Choroid plexus epithelial cell (primary cell): ENCODE results near the gene RALGAPA2.

Source experiments
- DNase-seq: peaks from one replicate; pipeline ENCODE4 v3.0.0-alpha.2; 2010; ENCODE audit warnings: low read depth
- H3K4me3 ChIP-seq: 2 replicates; pipeline ENCODE4 v1.5.1; 2011; ENCODE audit warnings: low read depth, mild to moderate bottlenecking, control low read depth, low read length, moderate library complexity
- TF ChIP-seq, protein P1 (sequence below): conservative IDR thresholded peaks from 2 replicates; pipeline ENCODE4 v1.5.1; 2011; ENCODE audit warnings: low read depth, mild to moderate bottlenecking, control low read depth, inconsistent platforms, low read length, moderate library complexity

The RALGAPA2 gene

DNA sequence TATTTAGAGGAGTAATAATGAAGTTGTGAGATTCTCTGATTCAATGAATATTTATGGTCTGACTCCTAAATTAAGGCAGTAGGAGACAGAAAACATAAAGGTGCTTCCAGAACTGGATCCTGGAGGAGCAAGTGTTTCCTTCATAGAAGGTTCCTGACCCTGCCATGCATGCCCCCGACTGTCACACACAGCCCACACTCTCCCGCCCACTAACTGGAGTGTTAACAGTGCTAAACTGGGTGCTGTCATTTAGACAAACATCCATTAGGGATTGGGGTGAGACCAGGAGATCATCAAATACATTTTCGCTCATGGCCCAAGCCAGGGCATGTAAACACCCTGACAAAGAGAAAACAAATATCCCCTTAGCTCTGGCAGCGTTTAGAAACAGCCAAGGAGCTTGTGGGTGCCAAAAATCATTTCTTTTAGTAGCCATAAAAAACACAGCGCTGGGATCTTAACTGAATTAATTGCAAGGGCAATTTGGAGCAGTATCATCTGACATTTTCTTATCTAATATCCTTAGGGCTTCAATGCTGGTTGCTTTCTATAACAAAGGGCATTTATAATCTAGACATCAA, 297.7 kb downstream of the RALGAPA2 start:
- TF ChIP-seq, protein P1, sequence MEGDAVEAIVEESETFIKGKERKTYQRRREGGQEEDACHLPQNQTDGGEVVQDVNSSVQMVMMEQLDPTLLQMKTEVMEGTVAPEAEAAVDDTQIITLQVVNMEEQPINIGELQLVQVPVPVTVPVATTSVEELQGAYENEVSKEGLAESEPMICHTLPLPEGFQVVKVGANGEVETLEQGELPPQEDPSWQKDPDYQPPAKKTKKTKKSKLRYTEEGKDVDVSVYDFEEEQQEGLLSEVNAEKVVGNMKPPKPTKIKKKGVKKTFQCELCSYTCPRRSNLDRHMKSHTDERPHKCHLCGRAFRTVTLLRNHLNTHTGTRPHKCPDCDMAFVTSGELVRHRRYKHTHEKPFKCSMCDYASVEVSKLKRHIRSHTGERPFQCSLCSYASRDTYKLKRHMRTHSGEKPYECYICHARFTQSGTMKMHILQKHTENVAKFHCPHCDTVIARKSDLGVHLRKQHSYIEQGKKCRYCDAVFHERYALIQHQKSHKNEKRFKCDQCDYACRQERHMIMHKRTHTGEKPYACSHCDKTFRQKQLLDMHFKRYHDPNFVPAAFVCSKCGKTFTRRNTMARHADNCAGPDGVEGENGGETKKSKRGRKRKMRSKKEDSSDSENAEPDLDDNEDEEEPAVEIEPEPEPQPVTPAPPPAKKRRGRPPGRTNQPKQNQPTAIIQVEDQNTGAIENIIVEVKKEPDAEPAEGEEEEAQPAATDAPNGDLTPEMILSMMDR = no peak
- H3K4me3 ChIP-seq = no peak overlapping the region
- no peak for DNase-seq

DNA sequence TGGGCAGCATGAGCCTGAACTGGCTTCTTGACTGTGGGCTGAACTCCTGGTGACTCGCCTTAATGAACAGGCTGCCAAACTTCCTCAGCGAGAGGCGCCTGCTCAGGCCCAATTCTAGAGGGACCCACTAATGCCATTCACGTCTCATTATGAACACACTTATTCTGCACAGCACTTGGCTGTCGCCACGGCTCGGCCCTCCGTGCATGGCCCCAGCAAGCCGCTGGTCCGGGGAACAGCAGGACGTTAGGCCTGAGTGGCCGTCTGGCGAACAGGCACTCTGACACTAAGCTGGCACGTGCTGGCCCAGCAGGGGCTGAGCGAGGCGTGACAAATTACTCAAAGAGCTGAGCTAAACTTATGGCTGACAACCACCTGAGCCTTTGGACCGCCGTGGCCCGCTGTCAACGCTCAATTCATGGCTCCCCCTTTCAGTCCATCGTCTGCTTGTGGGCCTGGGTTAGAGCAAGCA, 298.6 kb downstream of the RALGAPA2 start:
- no peak overlapping the region for H3K4me3 ChIP-seq
- TF ChIP-seq, protein P1 = no peak
- DNase-seq = no peak

DNA sequence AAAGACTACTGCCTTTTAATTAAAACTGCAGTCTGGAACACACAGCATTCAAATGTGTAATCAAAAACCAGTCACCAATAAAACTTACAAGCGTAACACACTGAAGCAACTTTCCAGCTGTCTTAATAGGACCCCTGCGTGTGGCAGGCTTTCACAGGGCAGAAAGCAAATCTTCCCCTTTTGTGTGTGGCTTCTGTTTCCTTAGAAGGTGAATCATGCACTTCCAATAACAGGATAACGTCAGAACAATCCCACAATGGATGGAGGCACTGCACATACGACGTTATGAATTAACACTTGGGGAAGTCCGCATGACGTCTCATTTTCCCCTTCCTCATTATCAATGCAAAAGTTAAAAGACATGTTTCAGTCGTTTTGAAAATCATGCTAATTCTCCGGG, 299.7 kb downstream of the RALGAPA2 start:
- H3K4me3 ChIP-seq = no peak overlapping the region
- DNase-seq = no peak
- TF ChIP-seq, protein P1 = no peak

DNA sequence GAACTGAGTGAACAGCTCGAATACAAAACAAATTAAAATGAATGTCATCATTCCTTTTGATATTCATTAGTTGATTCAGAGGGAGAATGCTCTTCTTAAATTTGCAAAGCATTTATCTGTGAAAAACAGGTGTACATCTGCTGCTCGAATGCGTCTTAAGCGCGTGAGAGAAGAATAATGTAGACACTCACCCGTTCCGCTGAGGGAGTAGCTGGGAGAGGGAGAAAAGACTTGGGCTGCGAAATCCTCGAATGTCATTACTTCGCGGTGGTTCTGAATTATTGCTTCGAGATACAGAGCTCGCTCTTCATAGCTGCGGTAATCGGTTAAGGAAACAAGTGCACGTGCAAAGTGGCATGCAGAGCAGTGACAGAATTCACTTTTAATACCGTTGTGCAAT, 300.6 kb downstream of the RALGAPA2 start:
- no peak overlapping the region for H3K4me3 ChIP-seq
- TF ChIP-seq, protein P1 = no peak
- DNase-seq = no peak

DNA sequence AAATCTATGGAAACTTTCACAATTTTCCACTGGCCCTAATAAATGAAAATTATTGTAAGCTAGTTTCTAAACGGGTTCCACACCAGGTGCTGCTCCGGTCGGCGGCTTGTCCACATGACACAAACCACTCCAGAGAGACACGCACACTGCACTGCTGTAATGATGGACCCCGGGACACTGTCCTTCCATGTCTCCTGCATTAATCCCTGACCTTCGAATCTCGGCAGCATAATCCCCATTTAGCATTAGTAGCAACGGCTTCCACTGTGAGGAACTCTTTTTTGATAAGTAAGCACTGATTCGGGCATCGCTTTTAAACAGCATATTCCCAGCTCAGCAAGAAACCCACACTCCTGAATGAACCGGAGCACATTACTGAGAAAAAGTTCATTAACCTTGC, 301.0 kb downstream of the RALGAPA2 start:
- H3K4me3 ChIP-seq = no peak overlapping the region
- TF ChIP-seq, protein P1 = no peak
- DNase-seq = no peak

DNA sequence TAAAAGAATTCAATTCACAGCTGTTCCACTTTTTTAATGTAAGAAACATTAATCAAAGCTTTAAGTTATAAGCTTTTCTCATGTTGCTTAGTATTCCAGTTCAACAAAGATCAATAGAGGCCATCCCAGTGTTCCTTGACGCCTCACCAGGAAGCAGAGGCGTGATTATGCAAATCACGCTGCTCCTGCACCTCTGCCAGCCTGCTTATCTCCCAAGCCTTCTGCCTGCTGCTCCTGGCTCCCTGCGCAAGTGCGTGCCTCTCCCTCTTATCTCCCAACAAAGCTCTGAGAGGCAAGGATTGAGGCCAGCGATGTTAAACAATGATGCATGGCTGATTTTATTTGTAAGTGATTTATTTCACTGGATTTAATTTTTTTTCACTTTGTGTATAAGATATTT, 301.8 kb downstream of the RALGAPA2 start:
- peak; percentile 7 for DNase-seq
- no peak overlapping the region for H3K4me3 ChIP-seq
- TF ChIP-seq, protein P1 = no peak

DNA sequence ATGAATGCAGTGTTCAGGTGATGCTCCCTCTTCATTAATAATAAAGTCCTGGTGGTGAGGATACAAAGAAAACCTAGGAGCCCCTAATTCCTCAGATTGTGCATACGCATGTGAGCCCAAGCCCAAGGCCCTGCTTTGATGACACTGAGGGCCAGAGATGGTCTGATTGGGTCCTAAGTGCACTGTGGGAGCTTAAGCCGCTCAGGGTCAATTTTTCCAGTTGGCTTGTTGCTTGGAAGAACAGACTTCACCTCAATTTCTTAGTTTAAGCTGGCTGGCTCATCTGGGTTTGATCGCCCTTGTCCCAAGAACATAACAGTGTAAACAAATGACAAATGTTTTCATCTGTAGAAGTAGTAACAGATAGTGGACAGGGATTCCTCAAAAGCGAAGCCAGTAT, 303.1 kb downstream of the RALGAPA2 start:
- no peak overlapping the region for H3K4me3 ChIP-seq
- no peak for DNase-seq
- TF ChIP-seq, protein P1 = no peak
